Retinal pigment epithelial cell (primary cell): ENCODE results near the gene TCFL5.

Experiments used
- DNase-seq: peaks from one replicate; pipeline ENCODE4 v3.0.0-alpha.2; 2010; ENCODE audit warnings: low read depth
- H3K4me3 ChIP-seq: 2 replicates; pipeline ENCODE4 v1.5.1; 2011; ENCODE audit warnings: mild to moderate bottlenecking, low read length, control low read depth, moderate library complexity
- TF ChIP-seq, protein P1 (sequence below): conservative IDR thresholded peaks from 2 replicates; pipeline ENCODE4 v1.5.1; 2011; ENCODE audit warnings: low read depth, low read length, control low read depth, inconsistent platforms

TCFL5 gene

GRCh38 chr20:62861726-62862336 is at the start of gene TCFL5:
Gene TCFL5, minus strand, starts transcription at chr20:62861822. Its CDS starts 152 bp downstream, at chr20:62861670.
- peak within 1 kb of the TSS; percentile 47 for H3K4me3 ChIP-seq
- TF ChIP-seq, protein P1, sequence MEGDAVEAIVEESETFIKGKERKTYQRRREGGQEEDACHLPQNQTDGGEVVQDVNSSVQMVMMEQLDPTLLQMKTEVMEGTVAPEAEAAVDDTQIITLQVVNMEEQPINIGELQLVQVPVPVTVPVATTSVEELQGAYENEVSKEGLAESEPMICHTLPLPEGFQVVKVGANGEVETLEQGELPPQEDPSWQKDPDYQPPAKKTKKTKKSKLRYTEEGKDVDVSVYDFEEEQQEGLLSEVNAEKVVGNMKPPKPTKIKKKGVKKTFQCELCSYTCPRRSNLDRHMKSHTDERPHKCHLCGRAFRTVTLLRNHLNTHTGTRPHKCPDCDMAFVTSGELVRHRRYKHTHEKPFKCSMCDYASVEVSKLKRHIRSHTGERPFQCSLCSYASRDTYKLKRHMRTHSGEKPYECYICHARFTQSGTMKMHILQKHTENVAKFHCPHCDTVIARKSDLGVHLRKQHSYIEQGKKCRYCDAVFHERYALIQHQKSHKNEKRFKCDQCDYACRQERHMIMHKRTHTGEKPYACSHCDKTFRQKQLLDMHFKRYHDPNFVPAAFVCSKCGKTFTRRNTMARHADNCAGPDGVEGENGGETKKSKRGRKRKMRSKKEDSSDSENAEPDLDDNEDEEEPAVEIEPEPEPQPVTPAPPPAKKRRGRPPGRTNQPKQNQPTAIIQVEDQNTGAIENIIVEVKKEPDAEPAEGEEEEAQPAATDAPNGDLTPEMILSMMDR: no peak
- DNase-seq: peak; percentile 59

GRCh38 chr20:62910777-62911497 is 49.3 kb upstream of the TCFL5 start:
- TF ChIP-seq, protein P1: no peak
- H3K4me3 ChIP-seq: no peak overlapping the region
- DNase-seq: no peak

GRCh38 chr20:62910217-62910766 is 48.7 kb upstream of the TCFL5 start:
- TF ChIP-seq, protein P1: no peak
- H3K4me3 ChIP-seq: no peak overlapping the region
- DNase-seq: no peak

GRCh38 chr20:62908971-62909791 is 47.6 kb upstream of the TCFL5 start:
- H3K4me3 ChIP-seq: no peak overlapping the region
- DNase-seq: no peak
- TF ChIP-seq, protein P1: no peak

DNA sequence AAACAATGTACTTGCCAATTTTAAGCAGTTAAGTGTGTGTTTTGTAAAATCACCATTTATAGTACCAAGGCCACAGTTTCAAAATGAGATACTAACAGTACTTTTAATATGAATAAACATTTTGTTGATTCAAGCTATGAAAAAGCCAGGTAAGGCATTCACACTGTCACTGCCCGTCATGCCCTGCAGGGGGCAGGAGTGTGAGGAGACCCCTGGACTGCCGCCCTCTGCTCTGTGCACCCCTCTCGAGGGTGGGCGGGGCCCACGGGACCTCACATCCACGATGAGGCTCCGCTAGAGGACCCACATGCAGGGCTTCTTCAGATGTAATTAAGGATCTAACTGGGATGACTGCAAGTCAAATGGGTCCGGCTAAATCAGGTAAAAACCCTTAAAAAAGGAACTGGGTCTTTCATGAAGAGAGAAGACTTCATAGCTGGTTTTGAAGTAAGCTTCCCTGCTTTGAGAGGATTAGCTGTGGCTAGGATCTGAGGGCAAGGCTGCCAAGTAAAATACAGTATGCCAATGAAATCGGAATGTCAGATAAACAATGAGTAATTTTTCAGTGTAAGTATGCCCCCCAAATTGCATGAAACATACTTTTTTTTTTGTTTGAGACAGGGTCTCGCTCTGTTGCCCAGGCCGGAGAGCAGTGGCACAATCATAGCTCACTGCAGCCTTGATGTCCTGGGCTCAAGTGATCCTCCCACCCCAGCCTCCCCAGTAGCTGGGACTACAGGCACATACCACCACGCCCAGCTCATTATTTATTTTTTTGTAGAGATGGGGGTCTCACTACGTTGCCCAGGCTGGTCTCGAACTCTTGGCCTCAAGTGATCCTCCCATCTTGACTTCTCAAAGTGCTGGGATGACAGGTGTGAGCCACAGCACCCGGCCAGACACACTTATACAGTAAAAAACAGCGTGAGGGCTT is 46.0 kb upstream of the TCFL5 start:
- no peak overlapping the region for H3K4me3 ChIP-seq
- TF ChIP-seq, protein P1: peak; percentile 54
- DNase-seq: no peak
